Body of pancreas (tissue), 4 donors: ENCODE measurements around the gene RNF17. TPM values are rescaled to one million over a fixed set of nuclear protein-coding genes. Genes with fewer than 3 reads are reported as not detected.
"Not testable (repeated sequence)": the region's sequence is repeated elsewhere in the genome, so short reads cannot be mapped to it uniquely, and the experiment has no call there.

Experiments
- ATAC-seq: fragments of 150-250 bp; one replicate; pipeline ENCODE4 v1.9.1; 2016
- DNase-seq, 4 donors: peaks; one replicate each; pipeline ENCODE4 v3.0.0-alpha.2; 2019
- H3K27ac ChIP-seq, 4 donors: fragments of 200-600 bp; sonication (generic); 1 replicate in 3 of 4; 2 replicates in 1 of 4; pipeline versions ENCODE4 v1.5.1 to v1.6.1; 2016 to 2019; ENCODE audit warnings: mild to moderate bottlenecking in 1 of 4, mixed read lengths in 1 of 4, moderate library complexity in 1 of 4
- H3K27me3 ChIP-seq, 2 donors: fragments of 200-600 bp; sonication (generic); one replicate each; pipeline ENCODE4 v1.6.0; 2016; ENCODE audit warnings: mild to moderate bottlenecking in 1 of 2
- H3K36me3 ChIP-seq, 2 donors: fragments of 200-600 bp; sonication (generic); replicated peaks in 1 of 2; 2 replicates each; pipeline ENCODE4 v1.5.1; 2016; ENCODE audit warnings: low read depth in 2 of 2; ENCODE audit not compliant: insufficient read depth in 1 of 2
- H3K4me1 ChIP-seq: fragments of 200-600 bp; sonication (generic); one replicate; pipeline ENCODE4 v1.6.0; 2016
- H3K4me3 ChIP-seq, 2 donors: fragments of 200-600 bp; sonication (generic); 1 replicate in 1 of 2; 2 replicates in 1 of 2; pipeline ENCODE4 v1.5.1; 2016 to 2019
- H3K9me3 ChIP-seq, 3 donors: fragments of 200-600 bp; sonication (generic); 1 replicate in 2 of 3; 2 replicates in 1 of 3; pipeline ENCODE4 v1.5.1; 2016
- POLR2A ChIP-seq, 3 donors: fragments of 450-650 bp; IDR thresholded peaks; one replicate each; pipeline ENCODE4 v1.6.1; 2016; ENCODE audit warnings: antibody characterized with exemption in 3 of 3, mild to moderate bottlenecking in 2 of 3
- WGBS, 2 donors: methylation state at CpG; one replicate each; pipeline ENCODE4 v1.1.5; 2017; 5-methylcytosine and 5-hydroxymethylcytosine counted together
- intact Hi-C: fragments of 100-400 bp; cut with DNase I; formaldehyde crosslinking; loops from one replicate; pipeline ENCODE4 v1.15.1; 2023
- total RNA-seq, 2 donors: library from RNA; depleted of rRNA; stranded (reverse); fragments of >200 nt; gene quantifications; one replicate each; pipeline ENCODE4 v1.1.0, GENCODE V29; 2016
- TF ChIP-seq, protein P1 (sequence below), 7 experiments: fragments of 450-650 bp in 4 of 7; fragments of 200-600 bp in 3 of 7; sonication (generic) in 3 of 7; IDR thresholded peaks; one replicate each; pipeline ENCODE4 v1.5.1; 2016 to 2019; ENCODE audit warnings: antibody characterized with exemption in 7 of 7

The RNF17 gene
- total RNA-seq, 2 donors from 2014 or later: 1.6 TPM; not detected in 1

DNA sequence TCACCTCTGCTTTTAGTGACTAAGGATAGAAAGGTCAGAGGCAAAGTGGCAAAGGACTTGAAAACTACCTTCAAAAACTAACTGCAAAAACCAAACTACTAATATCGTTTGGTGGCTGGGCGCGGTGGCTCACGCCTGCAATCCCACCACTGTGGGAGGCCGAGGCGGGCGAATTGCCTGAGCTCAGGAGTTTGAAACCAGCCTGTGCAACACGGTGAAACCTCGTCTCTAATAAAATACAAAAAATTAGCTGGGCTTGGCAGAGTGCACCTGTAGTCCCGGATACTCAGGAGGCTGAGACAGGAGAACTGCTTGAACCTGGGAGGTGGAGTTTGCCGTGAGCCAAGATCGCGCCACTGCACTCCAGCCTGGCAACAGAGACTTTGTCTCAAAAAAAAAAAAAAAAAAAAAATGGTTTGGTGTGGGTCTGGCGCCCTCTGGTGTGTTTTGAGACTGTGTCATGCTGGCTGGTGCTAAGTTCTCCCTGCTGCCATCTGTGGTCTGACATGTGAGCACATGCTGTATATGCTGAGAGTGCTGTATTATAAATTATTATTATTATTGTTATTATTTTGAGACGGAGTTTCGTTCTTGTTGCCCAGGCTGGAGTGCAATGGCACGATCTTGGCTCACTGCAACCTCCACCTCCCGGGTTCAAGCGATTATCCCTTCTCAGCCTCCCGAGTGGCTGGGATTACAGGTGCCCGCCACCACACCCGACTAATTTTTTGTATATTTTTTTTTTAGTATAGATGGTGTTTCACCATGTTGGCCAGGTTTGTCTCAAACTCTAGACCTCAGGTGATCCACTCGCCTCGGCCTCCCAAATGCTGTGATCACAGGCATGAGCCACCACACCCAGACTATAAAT lies 36.0 kb upstream of the RNF17 start:
- no peak overlapping the region for H3K4me3 ChIP-seq
- TF ChIP-seq, protein P1, sequence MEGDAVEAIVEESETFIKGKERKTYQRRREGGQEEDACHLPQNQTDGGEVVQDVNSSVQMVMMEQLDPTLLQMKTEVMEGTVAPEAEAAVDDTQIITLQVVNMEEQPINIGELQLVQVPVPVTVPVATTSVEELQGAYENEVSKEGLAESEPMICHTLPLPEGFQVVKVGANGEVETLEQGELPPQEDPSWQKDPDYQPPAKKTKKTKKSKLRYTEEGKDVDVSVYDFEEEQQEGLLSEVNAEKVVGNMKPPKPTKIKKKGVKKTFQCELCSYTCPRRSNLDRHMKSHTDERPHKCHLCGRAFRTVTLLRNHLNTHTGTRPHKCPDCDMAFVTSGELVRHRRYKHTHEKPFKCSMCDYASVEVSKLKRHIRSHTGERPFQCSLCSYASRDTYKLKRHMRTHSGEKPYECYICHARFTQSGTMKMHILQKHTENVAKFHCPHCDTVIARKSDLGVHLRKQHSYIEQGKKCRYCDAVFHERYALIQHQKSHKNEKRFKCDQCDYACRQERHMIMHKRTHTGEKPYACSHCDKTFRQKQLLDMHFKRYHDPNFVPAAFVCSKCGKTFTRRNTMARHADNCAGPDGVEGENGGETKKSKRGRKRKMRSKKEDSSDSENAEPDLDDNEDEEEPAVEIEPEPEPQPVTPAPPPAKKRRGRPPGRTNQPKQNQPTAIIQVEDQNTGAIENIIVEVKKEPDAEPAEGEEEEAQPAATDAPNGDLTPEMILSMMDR (IDR thresholded peaks at IDR 0.05): peak; percentile 67 to 98 (median 76)
- no peak for TF ChIP-seq POLR2A (IDR thresholded peaks at IDR 0.05)
- H3K4me1 ChIP-seq: no peaks in the 10 kb centered on the region
- intact Hi-C loops: no loop called here
- ATAC-seq (peak; percentile 86), DNase-seq (peak; percentile 66 to 84 (median 78))
- no peaks in the 10 kb centered on the region for H3K27me3 ChIP-seq
- H3K36me3 ChIP-seq: no peaks in the 10 kb centered on the region
- no peaks in the 10 kb centered on the region for H3K9me3 ChIP-seq
- 57% methylated on average over 24 of the region's 24 CpGs for WGBS, 2 donors
- H3K27ac ChIP-seq: no peak overlapping the region

DNA sequence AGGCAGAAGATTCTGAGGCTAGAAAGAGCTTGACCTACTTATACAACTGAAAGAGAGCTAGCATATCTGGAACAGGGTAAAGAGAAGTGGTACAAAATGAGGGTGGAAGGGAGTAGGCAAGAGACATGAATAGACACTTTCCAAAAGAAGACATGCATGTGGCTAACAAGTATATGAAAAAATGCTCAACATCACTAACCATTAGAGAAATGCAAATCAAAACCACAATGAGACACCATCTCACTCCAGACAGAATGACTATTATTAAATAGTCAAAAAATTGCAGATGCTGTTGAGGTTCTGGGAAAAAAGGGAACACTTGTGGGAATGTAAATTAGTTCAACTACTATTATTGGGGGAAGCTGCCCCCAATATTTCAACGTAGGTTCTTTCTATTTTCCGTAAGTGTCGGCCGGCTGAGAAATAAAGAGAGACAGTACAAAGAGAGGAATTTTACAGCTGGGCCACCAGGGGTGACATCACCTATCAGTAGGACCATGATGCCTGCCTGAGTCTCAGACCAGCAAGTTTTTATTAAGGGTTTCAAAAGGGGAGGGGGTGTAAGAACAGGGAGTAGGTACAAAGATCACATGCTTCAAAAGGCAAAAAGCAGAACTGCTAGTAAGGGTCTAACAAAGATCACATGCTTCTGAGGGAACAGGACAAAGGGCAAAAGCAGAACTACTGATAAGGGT lies 32.9 kb upstream of the RNF17 start:
- 86 to 95% methylated on average over 4 of the region's 4 CpGs for whole genome bisulfite sequencing, 2 donors
- H3K9me3 ChIP-seq, H3K27ac ChIP-seq, DNase-seq, H3K4me1 ChIP-seq, intact Hi-C loops, ATAC-seq, H3K27me3 ChIP-seq, H3K4me3 ChIP-seq, H3K36me3 ChIP-seq: not testable (repeated sequence)

DNA sequence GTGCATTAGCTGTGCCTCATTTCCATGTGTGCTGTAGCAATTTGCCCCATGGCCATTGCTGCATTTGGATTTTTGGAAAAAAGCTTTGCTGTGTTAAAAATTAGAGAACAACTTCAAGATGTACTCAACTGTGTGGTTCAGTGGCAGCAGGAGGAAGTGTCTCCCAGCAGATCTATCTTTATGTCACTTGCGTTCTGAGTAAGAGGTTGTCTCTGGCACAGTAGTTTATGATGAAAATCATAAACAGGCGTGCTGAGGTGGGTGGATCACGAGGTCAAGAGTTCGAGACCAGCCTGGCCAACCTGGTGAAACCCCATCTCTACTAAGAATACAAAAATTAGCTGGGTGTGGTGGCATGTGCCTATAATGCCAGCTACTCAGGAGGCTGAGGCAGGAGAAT lies 29.0 kb upstream of the RNF17 start:
- no peaks in the 10 kb centered on the region for H3K27me3 ChIP-seq
- no peak for TF ChIP-seq POLR2A (IDR thresholded peaks at IDR 0.05)
- TF ChIP-seq, protein P1 (IDR thresholded peaks at IDR 0.05): no peak
- DNase-seq (no peak), ATAC-seq (no peak)
- H3K9me3 ChIP-seq: no peaks in the 10 kb centered on the region
- H3K4me1 ChIP-seq: no peaks in the 10 kb centered on the region
- WGBS, 2 donors: 51 to 54% methylated on average over 4 of the region's 4 CpGs
- H3K27ac ChIP-seq: no peak overlapping the region
- no peaks in the 10 kb centered on the region for H3K36me3 ChIP-seq
- intact Hi-C loops: no loop called here
- H3K4me3 ChIP-seq: no peak overlapping the region

DNA sequence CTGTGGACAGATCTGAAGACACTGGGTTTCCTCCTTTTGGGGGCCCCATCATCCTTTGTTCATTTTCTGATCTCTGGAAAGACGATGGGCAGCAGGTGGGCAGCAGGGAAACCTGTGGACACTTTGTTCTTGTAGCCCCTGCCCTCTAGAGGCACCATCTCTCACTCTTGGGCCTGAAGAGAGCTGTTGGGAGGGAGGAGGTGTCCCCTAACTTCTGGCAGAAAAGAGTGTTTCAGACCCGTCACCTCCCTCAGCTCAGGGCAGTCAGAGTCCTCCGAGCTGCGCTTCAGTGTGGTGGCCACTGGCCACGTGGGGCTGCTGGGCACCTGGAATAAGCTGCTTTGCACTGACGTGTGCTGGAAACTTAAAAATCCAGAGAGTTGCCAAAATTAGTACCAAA lies 26.9 kb upstream of the RNF17 start:
- Histone ChIP-seq H3K4me3 (no peak overlapping the region), H3K27ac (no peak overlapping the region), H3K9me3 (no peaks in the 10 kb centered on the region), H3K36me3 (no peaks in the 10 kb centered on the region), H3K4me1 (no peaks in the 10 kb centered on the region), H3K27me3 (no peaks in the 10 kb centered on the region)
- TF ChIP-seq POLR2A (IDR thresholded peaks at IDR 0.05): no peak
- TF ChIP-seq, protein P1 (IDR thresholded peaks at IDR 0.05): no peak
- DNase-seq: no peak
- no peak for ATAC-seq
- intact Hi-C loops: no loop called here
- 64 to 80% methylated on average over 6 of the region's 6 CpGs for WGBS, 2 donors

DNA sequence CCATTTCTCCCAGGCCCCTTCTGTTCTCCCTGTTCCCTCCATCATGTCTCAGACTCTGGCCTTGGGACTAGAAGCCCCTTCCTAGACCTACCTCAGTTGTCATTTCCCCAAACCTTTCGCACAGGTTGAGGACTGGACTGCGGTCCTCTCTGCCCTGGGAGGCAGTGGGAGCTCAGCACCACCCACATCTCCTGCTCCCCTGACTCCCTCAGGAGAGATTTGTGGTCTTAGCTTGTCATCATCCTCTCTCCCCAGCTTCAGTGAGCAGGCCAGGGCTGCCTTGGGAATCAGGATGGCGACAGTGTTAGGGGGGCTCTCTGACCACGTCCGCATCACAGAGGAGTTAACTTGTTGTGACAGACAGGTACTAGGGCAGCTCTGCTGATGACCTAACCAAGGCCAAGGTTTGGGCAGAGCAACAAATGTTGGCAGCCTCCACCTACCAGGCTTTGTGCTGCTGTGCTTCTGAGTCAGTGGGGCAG lies 25.6 kb upstream of the RNF17 start:
- WGBS, 2 donors: 78 to 95% methylated on average over 5 of the region's 5 CpGs
- no peak for TF ChIP-seq POLR2A (IDR thresholded peaks at IDR 0.05)
- TF ChIP-seq, protein P1 (IDR thresholded peaks at IDR 0.05): no peak
- Histone ChIP-seq H3K27ac (no peak overlapping the region), H3K4me3 (no peak overlapping the region), H3K27me3 (no peaks in the 10 kb centered on the region), H3K9me3 (no peaks in the 10 kb centered on the region), H3K4me1 (no peaks in the 10 kb centered on the region), H3K36me3 (no peaks in the 10 kb centered on the region)
- ATAC-seq (no peak), DNase-seq (no peak)
- intact Hi-C loops: no loop called here
